Activated CD4-positive, CD25-positive, alpha-beta regulatory T cell treated with anti-CD3 and anti-CD28 coated beads, Interleukin-2, amount 50 U/mL, for 72 hours (primary cell): ENCODE measurements around the gene FZD10.

ENCODE experiments used
- DNase-seq: peaks from one replicate; pipeline ENCODE4 v3.0.0; 2021

The FZD10 gene

DNA sequence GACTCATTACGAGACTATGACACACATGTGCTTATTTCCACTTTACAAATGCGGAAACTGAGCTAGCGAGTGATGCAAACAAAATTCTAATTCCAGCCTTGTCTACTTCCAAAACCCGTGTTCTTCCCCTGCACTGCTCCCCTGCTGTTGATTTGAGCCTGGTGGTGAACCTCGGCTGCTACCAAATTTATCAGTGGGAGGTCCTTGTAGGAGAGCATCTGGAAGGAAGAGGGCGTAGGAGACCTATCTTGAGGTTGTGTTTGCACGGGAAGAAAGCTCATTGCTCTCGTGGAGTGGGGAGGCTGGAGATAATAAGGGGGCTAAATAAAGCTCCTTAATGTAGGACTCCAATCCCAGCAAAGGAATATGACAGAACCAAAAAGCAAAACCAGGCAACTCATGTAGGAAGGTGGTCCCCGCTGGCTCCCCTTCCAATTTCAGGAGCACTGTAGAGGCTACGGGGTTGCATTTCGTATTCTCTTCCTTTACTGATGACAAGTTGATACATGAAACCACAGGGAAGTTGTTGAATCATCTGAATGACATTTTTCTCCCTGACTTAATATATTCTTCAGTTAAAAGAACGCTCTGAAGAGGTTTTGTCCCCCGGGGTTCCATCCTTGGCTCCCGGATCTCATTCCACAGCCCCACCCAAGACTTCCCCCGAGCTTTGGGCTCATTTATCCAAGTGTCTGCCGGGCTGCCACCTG, 52.6 kb downstream of the FZD10 start:
- no peak for DNase-seq
